GM21619 (cell line): ENCODE data around the gene GLTPD2.
A peak's percentile ranks its signal among the peaks of the same experiment; 100 is the strongest.

Experiments used
- ATAC-seq: cut with Tn5 transposase; IDR thresholded peaks from one replicate; pipeline ENCODE4 v1.9.1; 2021; ENCODE audit not compliant: unreplicated experiment

Gene GLTPD2

GRCh38 chr17:4771519-4772234 lies 17.1 kb upstream of the GLTPD2 start, which contains the start of gene TM4SF5:
TSS of gene TM4SF5 (plus strand) at chr17:4771886. CDS start at chr17:4771923, 37 bp downstream.
- no peak for ATAC-seq

- no peak for ATAC-seq
Observed at GRCh38 chr17:4772235-4772613, 16.5 kb upstream of the GLTPD2 start.

- no peak for ATAC-seq
Observed at GRCh38 chr17:4777969-4778760, 10.6 kb upstream of the GLTPD2 start.

GRCh38 chr17:4780325-4780955 lies 8.3 kb upstream of the GLTPD2 start:
- no peak for ATAC-seq

GRCh38 chr17:4782652-4783051 lies 6.1 kb upstream of the GLTPD2 start:
- ATAC-seq = no peak

- no peak for ATAC-seq
Observed at GRCh38 chr17:4785311-4786105, 3.3 kb upstream of the GLTPD2 start.

GRCh38 chr17:4786106-4786511 lies 2.7 kb upstream of the GLTPD2 start, which contains the start of gene VMO1:
TSS of gene VMO1 (minus strand) at chr17:4786364. CDS start at chr17:4786352, 12 bp downstream.
- no peak for ATAC-seq

- ATAC-seq = no peak
Observed at GRCh38 chr17:4786516-4786915, 2.2 kb upstream of the GLTPD2 start.

- no peak for ATAC-seq
Observed at GRCh38 chr17:4788159-4788806, 481 bp upstream of the GLTPD2 start.

GRCh38 chr17:4789701-4789950 lies 862 bp downstream of the GLTPD2 start:
- peak; percentile 36 for ATAC-seq

- ATAC-seq = peak; percentile 67
Observed at GRCh38 chr17:4789951-4790704, 1.4 kb downstream of the GLTPD2 start.

- ATAC-seq = no peak
Observed at GRCh38 chr17:4790705-4791088, 1.9 kb downstream of the GLTPD2 start.

- no peak for ATAC-seq
Observed at GRCh38 chr17:4795168-4795567, 6.4 kb downstream of the GLTPD2 start.

- no peak for ATAC-seq
Observed at GRCh38 chr17:4796552-4796920, 7.8 kb downstream of the GLTPD2 start.

GRCh38 chr17:4800462-4801196 lies 11.9 kb downstream of the GLTPD2 start:
- ATAC-seq = no peak

GRCh38 chr17:4802228-4802627 lies 13.5 kb downstream of the GLTPD2 start, which contains the start of gene C17orf114:
TSS of gene C17orf114 (minus strand) at chr17:4802328.
- ATAC-seq = no peak

- no peak for ATAC-seq
Observed at GRCh38 chr17:4806456-4806776, 17.7 kb downstream of the GLTPD2 start.

- ATAC-seq = peak; percentile 91
Observed at GRCh38 chr17:4806777-4807604, 18.2 kb downstream of the GLTPD2 start, which contains the start of gene PLD2. TSS of gene PLD2 (plus strand) at chr17:4807152. CDS start at chr17:4807773, 621 bp downstream.
